Endothelial cell of umbilical vein (primary cell): ENCODE results near the gene GAST.
"Not testable (repeated sequence)": the region's sequence is repeated elsewhere in the genome, so short reads cannot be mapped to it uniquely, and the experiment has no call there.

Source experiments
- EZH2 ChIP-seq: IDR thresholded peaks from 2 replicates; pipeline ENCODE4 v1.6.1; 2012; ENCODE audit warnings: borderline replicate concordance, low read depth, mild to moderate bottlenecking, moderate library complexity, low read length, inconsistent platforms; ENCODE audit not compliant: severe bottlenecking
- FOS ChIP-seq: IDR thresholded peaks from 2 replicates; pipeline ENCODE4 v1.6.1; 2011; ENCODE audit warnings: mild to moderate bottlenecking, low read length, moderate library complexity, borderline replicate concordance; ENCODE audit not compliant: insufficient read depth
- GATA2 ChIP-seq: IDR thresholded peaks from 2 replicates; pipeline ENCODE4 v1.7.0; 2011; ENCODE audit warnings: low read depth, mild to moderate bottlenecking, moderate library complexity, mixed read lengths, low read length; ENCODE audit not compliant: insufficient read length, insufficient read depth
- JUN ChIP-seq: IDR thresholded peaks from 2 replicates; pipeline ENCODE4 v1.6.1; 2011; ENCODE audit warnings: borderline replicate concordance, low read depth; ENCODE audit not compliant: insufficient read length, insufficient read depth
- MYC ChIP-seq: IDR thresholded peaks from one replicate; pipeline ENCODE4 v1.6.1; 2011; ENCODE audit warnings: mild to moderate bottlenecking, low read depth, low read length
- POLR2A ChIP-seq: IDR thresholded peaks from 2 replicates; pipeline ENCODE4 v1.6.1; 2012; ENCODE audit warnings: low read depth, mild to moderate bottlenecking, control low read depth, low read length
- POLR2AphosphoS5 ChIP-seq: IDR thresholded peaks from 2 replicates; pipeline ENCODE4 v1.6.1; 2012; ENCODE audit warnings: low read depth, mild to moderate bottlenecking, control low read depth, low read length, moderate library complexity; ENCODE audit not compliant: insufficient read depth
- TF ChIP-seq, protein P1 (sequence below), 2 donors: IDR thresholded peaks; 1 replicate in 1 of 2; 2 replicates in 1 of 2; pipeline ENCODE4 v1.5.1; 2011; ENCODE audit warnings: low read length in 2 of 2, mild to moderate bottlenecking in 2 of 2, moderate library complexity in 2 of 2, control low read depth in 1 of 2, inconsistent platforms in 1 of 2, low read depth in 1 of 2; ENCODE audit not compliant: insufficient read depth in 1 of 2; ENCODE audit errors: extremely low read depth in 1 of 2
- TF ChIP-seq, protein P2 (sequence below): IDR thresholded peaks from 2 replicates; pipeline ENCODE4 v1.6.1; 2011; ENCODE audit not compliant: insufficient read depth, insufficient read length

DNA sequence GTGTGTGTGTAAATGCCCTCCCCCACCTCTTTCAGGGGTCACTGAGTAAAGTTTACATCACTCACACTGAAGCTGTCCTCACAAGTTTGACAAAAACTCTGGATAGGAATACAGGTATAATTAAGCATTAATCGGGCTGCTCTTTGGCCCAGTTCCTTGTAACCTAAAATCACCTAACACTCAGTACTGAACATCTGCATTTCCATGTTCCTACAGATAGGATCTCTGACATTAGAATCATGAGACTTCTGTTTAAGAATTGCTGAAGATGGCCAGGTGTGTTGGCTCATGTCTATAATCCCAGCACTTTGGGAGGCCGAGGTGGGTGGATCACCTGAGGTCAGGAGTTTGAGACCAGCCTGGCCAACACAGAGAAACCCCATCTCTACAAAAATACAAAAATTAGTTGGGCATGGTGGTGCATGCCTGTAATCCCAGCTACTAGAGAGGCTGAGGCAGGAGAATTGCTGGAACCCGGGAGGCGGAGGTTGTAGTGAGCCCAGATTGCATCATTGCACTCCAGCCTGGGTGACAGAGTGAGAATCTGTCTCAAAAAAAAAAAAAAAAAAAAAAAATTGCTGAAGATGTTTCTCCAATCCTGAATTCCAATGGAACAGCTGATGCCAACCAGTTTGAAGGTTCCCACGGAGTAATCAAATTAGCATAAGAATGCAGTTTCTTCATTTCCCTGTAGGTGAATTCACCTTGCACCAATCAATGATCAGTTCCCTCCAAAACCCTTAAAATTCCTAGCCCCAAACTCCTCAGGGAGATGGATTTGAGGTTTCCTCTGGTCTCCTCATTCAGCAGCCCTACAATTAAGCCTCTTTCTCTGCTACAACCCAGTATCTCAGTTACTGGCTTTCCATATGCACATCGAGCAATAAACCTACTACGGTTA is 36.7 kb upstream of the GAST start:
- TF ChIP-seq, protein P1, sequence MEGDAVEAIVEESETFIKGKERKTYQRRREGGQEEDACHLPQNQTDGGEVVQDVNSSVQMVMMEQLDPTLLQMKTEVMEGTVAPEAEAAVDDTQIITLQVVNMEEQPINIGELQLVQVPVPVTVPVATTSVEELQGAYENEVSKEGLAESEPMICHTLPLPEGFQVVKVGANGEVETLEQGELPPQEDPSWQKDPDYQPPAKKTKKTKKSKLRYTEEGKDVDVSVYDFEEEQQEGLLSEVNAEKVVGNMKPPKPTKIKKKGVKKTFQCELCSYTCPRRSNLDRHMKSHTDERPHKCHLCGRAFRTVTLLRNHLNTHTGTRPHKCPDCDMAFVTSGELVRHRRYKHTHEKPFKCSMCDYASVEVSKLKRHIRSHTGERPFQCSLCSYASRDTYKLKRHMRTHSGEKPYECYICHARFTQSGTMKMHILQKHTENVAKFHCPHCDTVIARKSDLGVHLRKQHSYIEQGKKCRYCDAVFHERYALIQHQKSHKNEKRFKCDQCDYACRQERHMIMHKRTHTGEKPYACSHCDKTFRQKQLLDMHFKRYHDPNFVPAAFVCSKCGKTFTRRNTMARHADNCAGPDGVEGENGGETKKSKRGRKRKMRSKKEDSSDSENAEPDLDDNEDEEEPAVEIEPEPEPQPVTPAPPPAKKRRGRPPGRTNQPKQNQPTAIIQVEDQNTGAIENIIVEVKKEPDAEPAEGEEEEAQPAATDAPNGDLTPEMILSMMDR (IDR thresholded peaks at IDR 0.05; ENCODE audit: extremely low read depth in 1 of 2, insufficient read depth in 1 of 2, low read depth in 1 of 2, low read length in 2 of 2) = not testable (repeated sequence)
- not testable (repeated sequence) for TF ChIP-seq POLR2AphosphoS5, POLR2A, EZH2, GATA2, JUN, FOS, MYC
- TF ChIP-seq, protein P2, sequence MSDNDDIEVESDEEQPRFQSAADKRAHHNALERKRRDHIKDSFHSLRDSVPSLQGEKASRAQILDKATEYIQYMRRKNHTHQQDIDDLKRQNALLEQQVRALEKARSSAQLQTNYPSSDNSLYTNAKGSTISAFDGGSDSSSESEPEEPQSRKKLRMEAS = not testable (repeated sequence)
